NCI-H510A treated with DMSO at 0.1 percent for 48 hours (cell line): ENCODE measurements around the gene TRAF7.

ENCODE experiments used
- DNase-seq: peaks from one replicate; lab custom pipeline; 2025; lab: John Stamatoyannopoulos, UW

The TRAF7 gene

GRCh38 chr16:2165861-2166260 lies 10.3 kb downstream of the TRAF7 start:
- DNase-seq = no peak

DNA sequence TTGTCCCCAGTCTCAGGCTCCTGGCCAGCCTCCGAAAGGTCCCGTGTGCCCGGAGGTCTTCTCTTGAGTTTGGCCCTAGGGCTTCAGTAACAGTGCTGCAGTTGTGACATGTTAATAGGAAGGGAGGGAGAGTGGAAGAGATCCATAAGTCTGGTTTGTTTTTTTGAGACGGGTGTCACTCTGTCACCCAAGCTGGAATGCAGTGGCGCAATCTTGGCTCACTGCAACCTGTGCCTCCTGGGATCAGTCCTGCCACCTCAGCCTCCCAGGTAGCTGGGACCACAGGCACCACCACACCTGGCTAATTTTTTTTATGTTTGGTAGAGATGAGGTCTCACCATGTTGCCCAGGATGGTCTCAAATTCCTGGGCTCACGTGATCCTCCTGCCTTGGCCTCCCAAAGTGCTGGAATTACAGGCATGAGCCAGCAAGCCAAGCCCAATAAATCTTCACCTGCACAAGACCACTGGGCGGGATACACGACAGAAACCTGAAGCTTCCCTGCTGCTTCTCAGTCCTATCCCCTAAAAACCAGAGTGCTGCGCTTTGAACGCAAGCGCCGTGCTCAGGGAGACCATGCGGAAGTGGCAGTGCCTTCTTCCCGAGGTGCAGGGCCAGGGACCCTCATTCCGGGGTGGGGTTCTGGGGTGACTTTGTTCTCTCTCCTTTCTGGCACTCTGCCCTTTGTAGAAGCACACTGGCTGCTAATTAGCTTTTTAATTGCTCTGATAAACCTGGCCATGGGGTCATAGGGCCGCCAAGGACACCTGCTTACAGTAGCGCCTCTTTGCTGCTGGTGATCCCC lies 10.9 kb downstream of the TRAF7 start:
- DNase-seq = no peak

GRCh38 chr16:2167068-2167638 lies 11.6 kb downstream of the TRAF7 start:
- no peak for DNase-seq

- DNase-seq = no peak
Measured at GRCh38 chr16:2170080-2170479, 14.5 kb downstream of the TRAF7 start.

DNA sequence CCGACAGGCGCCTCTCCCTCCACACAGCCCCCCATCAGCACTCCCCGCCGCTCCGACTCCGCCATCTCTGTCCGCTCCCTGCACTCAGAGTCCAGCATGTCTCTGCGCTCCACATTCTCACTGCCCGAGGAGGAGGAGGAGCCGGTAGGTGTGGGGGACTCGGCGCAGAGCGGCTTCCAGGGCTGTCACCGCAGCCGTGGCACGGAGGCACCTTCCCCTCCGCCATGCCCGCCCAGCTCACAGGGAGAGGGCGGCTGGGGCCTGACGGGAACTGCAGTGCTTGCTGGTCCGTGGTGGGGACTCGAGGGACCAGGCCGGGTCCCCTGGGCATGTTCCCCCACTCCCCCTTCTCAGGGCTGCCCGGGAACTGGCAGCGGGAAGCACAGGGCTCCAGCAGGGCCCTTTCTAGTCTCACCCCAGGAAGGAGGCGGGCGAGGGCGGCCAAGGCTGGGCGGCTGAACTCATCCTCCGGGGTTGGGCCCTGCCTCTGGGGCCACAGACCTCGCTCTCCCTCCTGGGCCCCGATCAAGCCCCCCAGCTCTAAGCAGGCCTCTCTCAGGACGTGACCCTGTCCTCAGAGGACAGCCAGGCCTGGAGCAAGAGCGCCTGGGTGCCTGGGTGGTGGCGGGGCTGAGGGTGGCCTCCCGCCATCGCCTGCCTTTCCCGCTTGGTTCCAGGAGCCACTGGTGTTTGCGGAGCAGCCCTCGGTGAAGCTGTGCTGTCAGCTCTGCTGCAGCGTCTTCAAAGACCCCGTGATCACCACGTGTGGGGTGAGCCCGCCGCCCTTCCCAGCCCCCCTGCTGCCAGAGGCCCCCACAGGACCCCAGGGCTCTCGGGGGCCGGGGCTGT lies 15.2 kb downstream of the TRAF7 start:
- DNase-seq = no peak

- no peak for DNase-seq
Measured at GRCh38 chr16:2171601-2172178, 16.1 kb downstream of the TRAF7 start.

DNA sequence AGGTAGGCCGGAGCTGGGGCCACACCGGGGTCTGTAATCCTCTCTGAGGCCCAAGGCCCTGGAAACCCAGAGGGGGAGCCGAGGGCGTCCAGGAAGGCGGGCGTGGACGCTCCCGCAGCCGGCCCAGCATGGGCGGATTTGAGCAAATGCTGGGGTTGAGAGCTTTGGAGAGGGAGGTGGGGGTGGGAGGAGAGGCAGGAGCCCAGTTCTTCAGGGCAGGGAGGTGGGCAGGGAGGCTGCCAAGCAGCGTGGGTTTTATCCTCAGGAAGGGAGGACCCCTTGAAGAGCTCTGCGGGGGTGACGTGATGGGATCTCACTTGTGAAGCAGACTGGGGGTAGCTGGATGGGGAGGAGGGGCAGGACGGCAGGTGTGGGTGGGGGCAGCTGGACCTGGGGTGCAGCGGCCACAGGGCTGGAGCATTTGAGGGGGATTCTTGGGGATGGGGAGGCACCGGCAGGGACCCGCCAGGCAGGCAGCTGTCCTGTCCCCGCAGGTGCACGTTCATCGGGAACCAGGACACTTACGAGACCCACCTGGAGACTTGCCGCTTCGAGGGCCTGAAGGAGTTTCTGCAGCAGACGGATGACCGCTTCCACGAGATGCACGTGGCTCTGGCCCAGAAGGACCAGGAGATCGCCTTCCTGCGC lies 17.2 kb downstream of the TRAF7 start:
- DNase-seq = no peak

GRCh38 chr16:2173366-2173765 lies 17.8 kb downstream of the TRAF7 start:
- DNase-seq = no peak

GRCh38 chr16:2173916-2174315 lies 18.3 kb downstream of the TRAF7 start:
- DNase-seq = no peak

DNA sequence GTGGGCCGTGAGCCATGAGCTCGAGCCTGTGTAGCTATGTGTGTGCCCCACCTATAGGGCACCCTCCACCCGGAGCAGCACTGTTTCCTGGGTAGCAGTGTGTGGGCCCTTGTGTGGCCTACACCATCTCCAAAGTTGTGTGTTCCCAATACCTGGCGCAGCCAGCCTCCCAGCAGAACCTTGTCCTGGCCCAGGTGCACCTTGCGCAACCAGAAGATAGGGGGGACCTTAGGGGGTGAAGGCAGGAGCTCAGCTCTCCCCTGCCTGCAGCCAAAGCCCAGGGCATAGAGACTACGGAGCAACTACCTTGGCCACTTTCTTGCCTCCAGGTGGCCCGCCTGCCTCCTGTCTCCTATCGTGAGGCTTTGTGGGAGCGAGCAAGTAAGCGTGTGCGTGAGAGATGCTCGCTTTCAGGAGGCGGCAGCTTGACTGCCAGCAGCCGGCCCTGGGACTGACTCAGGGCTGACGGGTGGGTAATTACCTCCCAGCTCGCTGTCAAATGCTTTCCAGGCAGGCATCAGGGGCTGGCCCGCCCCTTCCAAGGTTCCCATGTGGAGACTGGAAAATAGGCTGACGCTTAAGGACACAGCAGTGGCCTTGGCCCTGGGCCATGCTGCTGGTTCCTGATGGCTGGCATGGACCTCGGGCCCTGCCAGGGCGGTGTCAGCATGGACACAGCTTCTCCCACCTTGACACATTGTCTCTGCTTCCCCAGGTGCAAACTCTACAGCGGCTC lies 19.0 kb downstream of the TRAF7 start:
- DNase-seq = no peak

DNA sequence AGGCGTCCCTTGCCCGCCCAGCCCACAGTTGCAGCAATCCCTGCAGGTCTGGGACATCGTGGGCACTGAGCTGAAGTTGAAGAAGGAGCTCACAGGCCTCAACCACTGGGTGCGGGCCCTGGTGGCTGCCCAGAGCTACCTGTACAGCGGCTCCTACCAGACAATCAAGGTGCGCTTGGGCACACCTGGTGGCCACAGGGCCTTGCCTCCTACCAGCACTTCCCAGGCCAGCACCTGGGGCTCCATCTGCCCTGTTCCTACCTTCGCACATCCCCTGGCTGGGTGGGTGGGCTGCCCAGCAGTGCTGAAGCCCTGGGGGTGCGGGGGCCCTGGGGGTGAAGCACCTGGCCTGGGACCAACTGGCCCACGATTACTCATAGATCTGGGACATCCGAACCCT lies 19.9 kb downstream of the TRAF7 start:
- DNase-seq = no peak

DNA sequence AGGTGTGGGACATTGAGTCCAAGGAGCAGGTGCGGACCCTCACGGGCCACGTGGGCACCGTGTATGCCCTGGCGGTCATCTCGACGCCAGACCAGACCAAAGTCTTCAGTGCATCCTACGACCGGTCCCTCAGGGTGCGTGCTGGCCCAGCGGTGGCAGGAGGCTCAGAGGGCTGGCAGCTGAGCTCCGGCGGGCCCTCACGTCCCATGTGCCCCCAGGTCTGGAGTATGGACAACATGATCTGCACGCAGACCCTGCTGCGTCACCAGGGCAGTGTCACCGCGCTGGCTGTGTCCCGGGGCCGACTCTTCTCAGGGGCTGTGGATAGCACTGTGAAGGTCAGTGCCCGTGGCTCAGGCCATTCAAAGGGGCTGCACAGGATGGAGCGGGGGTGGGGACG lies 20.5 kb downstream of the TRAF7 start:
- no peak for DNase-seq

DNA sequence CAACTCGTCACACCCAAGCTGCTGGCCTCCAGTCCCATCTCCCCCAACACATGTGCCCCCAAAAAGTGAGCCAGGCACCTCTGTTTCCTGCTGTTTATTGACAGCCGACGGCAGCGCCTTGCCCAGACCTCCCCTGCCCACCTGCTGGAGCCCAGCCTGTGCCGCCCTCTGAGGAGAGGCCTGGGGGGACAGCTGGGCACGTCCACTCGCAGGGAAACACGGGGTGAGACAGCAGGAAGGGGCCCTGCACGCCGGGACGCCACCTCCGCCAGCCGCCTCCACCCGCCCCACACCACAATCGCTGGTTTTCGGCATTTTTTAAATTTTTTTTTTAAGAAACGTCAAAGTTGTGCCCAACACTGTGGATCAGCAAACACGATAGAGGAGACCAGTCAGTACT lies 21.5 kb downstream of the TRAF7 start:
- no peak for DNase-seq

- no peak for DNase-seq
Measured at GRCh38 chr16:2177561-2177960, 22.0 kb downstream of the TRAF7 start.

DNA sequence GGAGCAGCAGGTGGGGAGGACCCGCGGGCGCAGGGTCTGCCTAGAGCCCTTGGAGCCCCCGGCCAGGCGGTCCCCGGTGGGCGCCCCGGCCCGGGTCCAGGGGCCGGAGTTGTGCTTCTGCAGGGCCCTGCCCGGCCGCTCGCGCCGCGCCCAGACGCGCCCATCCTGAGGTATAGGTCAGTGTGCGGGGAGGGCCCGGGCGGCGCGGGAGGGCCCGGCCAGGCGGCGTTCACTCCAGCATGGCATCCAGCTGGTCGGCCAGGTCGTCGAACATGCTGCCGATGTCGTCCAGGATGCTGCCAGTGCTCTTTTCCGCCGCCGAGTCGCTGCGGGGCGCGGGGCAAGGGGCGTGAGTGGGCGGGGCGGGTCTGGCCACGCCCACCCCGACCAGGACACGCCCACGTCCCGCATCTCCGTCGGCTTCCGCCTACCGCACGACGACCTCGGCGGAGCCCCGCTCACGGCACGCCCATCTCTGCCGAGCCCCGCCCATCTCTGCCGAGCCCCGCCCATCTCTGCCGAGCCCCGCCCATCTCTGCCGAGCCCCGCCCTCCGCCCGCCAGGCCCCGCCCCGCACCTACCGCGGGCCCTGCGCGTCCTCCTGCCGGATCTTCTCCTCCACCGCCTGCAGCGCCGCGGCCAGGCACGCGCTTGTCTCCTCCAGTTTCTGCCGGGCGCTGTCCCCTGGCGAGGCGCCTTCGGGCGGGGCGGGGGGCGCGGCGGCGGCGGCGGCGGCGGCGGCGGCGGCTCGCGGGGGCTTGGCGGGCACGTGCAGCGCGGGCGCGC lies 22.9 kb downstream of the TRAF7 start:
- no peak for DNase-seq

DNA sequence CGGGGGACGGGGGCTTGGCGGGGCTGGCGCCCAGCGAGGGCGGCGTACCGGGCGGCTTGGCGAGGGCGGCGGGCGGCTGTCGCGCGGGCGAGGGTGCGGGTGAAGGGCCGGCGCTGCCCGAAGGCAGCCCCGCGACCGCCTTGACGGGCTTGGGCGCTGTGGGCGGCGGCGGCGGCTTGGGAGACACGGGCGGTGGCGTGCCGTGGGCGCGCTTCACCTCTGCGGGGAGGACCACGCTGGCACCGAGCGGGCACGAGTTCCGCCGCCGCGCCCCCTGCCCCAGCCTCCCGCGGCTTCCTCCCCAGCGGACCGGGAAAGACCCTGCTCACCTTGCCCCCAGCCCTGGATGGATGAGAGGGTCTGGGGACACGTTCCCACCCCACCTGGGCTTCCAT lies 23.5 kb downstream of the TRAF7 start:
- DNase-seq = no peak

- no peak for DNase-seq
Measured at GRCh38 chr16:2179576-2179975, 24.0 kb downstream of the TRAF7 start.

DNA sequence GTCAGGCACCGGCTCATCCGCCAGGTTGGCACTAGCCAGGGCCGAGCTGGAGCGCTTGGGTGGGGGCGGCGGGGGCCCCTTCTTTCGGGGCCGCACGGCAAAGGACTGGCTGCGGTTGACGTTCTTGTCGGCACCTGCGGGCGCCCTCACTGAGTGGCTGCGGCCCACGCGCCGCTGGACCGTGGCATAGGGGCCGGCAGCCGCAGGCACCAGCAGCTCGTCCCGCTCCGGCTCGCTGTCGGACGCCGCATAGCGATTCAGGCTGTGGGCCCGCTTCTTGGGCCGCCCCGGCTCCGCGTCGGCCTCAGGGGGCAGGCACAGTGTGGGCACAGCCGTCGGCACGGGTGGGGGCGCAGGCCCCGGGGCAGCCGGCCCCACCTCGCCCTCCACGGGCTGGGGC lies 24.9 kb downstream of the TRAF7 start:
- no peak for DNase-seq

- no peak for DNase-seq
Measured at GRCh38 chr16:2180962-2181923, 25.7 kb downstream of the TRAF7 start.
